ENCODE results near the gene LY6G6F. TPM values are rescaled to one million over a fixed set of nuclear protein-coding genes. Genes with fewer than 3 reads are reported as not detected.

Gene LY6G6F
- total and polyA plus RNA-seq, 2 of the 13 experiments (the other 11 are each of a cell fraction or from before 2014, with no cell fraction given) = not detected

DNA sequence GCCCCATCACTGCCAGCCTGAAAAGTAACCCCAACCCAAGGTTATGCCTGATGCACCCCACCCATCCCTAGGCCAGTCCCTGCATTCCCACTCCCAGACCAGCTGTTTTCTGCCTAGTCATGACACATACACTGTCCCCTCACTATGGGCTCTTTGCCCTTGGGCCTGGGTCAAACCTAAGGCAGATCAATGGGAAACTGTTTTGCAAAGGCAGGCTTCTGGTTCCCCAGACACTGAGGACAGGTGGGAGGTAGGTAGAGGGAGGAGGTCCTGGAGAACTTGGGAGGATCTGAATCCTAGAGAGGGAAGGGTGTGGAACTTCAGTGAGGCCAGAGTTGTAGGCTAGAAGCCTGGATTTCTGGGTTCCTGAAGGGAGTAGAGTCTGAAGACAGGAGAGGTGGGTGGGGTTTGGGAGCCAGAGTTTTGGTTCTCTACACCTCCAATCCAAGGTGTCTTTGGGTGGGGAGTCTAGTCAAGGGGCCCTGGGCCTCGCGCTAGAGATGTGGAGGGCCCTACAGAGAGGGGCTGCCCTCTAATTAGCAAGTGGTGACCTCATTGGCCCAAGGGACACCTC lies 27.7 kb downstream of the LY6G6F start (continued):
- TF ChIP-seq, protein P1, sequence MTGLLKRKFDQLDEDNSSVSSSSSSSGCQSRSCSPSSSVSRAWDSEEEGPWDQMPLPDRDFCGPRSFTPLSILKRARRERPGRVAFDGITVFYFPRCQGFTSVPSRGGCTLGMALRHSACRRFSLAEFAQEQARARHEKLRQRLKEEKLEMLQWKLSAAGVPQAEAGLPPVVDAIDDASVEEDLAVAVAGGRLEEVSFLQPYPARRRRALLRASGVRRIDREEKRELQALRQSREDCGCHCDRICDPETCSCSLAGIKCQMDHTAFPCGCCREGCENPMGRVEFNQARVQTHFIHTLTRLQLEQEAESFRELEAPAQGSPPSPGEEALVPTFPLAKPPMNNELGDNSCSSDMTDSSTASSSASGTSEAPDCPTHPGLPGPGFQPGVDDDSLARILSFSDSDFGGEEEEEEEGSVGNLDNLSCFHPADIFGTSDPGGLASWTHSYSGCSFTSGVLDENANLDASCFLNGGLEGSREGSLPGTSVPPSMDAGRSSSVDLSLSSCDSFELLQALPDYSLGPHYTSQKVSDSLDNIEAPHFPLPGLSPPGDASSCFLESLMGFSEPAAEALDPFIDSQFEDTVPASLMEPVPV (CRISPR knock-in tag; IDR thresholded peaks at IDR 0.05) = peak; percentile 83; the same call in 1 of the 2 replicates
- TF ChIP-seq ARID2 (CRISPR knock-in tag; IDR thresholded peaks at IDR 0.05; ENCODE audit: borderline replicate concordance) = 0 out of 2 replicates have a peak, but pooled peaks have one; percentile 24
- TF ChIP-seq SMAD3 (CRISPR knock-in tag; IDR thresholded peaks at IDR 0.05) = 0 out of 2 replicates have a peak, but pooled peaks have one; percentile 20
- TF ChIP-seq, protein P2, sequence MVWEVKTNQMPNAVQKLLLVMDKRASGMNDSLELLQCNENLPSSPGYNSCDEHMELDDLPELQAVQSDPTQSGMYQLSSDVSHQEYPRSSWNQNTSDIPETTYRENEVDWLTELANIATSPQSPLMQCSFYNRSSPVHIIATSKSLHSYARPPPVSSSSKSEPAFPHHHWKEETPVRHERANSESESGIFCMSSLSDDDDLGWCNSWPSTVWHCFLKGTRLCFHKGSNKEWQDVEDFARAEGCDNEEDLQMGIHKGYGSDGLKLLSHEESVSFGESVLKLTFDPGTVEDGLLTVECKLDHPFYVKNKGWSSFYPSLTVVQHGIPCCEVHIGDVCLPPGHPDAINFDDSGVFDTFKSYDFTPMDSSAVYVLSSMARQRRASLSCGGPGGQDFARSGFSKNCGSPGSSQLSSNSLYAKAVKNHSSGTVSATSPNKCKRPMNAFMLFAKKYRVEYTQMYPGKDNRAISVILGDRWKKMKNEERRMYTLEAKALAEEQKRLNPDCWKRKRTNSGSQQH (CRISPR knock-in tag; IDR thresholded peaks at IDR 0.05; ENCODE audit: low read depth) = 0 out of 2 replicates have a peak, but pooled peaks have one; percentile 64
- no peak for TF ChIP-seq PLRG1 (conservative IDR thresholded peaks at IDR 0.05)
- peak; percentile 21; the same call in 1 of the 2 replicates for TF ChIP-seq ZFP90 (CRISPR knock-in tag; IDR thresholded peaks at IDR 0.05; ENCODE audit: borderline replicate concordance)
- TF ChIP-seq CBX2 (IDR thresholded peaks at IDR 0.05; ENCODE audit: low read depth, low read length) = no peak
- TF ChIP-seq CBX2 (CRISPR knock-in tag; IDR thresholded peaks at IDR 0.05; ENCODE audit: low read depth) = no peak
- TF ChIP-seq NR2F1 (CRISPR knock-in tag; IDR thresholded peaks at IDR 0.05) = peak; percentile 5 to 11; a peak in 1 of 4 replicates
- TF ChIP-seq, protein P3, sequence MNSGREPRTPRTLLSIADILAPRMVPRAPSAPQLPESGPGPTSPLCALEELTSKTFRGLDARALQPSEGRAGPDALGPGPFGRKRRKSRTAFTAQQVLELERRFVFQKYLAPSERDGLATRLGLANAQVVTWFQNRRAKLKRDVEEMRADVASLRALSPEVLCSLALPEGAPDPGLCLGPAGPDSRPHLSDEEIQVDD (CRISPR knock-in tag; IDR thresholded peaks at IDR 0.05; ENCODE audit: borderline replicate concordance) = 0 out of 2 replicates have a peak, but pooled peaks have one; percentile 52
- TF ChIP-seq, protein P4, sequence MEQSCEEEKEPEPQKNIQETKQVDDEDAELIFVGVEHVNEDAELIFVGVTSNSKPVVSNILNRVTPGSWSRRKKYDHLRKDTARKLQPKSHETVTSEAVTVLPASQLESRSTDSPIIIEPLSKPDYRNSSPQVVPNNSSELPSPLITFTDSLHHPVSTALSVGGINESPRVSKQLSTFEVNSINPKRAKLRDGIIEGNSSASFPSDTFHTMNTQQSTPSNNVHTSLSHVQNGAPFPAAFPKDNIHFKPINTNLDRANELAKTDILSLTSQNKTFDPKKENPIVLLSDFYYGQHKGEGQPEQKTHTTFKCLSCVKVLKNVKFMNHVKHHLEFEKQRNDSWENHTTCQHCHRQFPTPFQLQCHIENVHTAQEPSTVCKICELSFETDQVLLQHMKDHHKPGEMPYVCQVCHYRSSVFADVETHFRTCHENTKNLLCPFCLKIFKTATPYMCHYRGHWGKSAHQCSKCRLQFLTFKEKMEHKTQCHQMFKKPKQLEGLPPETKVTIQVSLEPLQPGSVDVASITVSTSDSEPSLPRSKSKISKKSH (CRISPR knock-in tag; IDR thresholded peaks at IDR 0.05; ENCODE audit: borderline replicate concordance) = no peak
- TF ChIP-seq ZNF709 (CRISPR knock-in tag; IDR thresholded peaks at IDR 0.05) = 0 out of 2 replicates have a peak, but pooled peaks have one; percentile 11
- TF ChIP-seq MEIS1 (CRISPR knock-in tag; IDR thresholded peaks at IDR 0.05; ENCODE audit: borderline replicate concordance) = peak; percentile 54
- TF ChIP-seq ZNF441 (CRISPR knock-in tag; IDR thresholded peaks at IDR 0.05; ENCODE audit: borderline replicate concordance) = peak; percentile 54; the same call in 1 of the 2 replicates
- TF ChIP-seq MATR3 (CRISPR knock-in tag; IDR thresholded peaks at IDR 0.05) = no peak
- no peak for TF ChIP-seq ZNF782 (CRISPR knock-in tag; IDR thresholded peaks at IDR 0.05; ENCODE audit: borderline replicate concordance)
- peak in 1 of 2 experiments; percentile 57; a peak in 2 of 4 replicates for TF ChIP-seq MAFK (conservative IDR thresholded peaks at IDR 0.05 in 1 of 2, IDR thresholded peaks at IDR 0.05 in 1 of 2; ENCODE audit: low read length in 2 of 2)
- TF ChIP-seq, protein P5, sequence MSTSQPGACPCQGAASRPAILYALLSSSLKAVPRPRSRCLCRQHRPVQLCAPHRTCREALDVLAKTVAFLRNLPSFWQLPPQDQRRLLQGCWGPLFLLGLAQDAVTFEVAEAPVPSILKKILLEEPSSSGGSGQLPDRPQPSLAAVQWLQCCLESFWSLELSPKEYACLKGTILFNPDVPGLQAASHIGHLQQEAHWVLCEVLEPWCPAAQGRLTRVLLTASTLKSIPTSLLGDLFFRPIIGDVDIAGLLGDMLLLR (CRISPR knock-in tag; IDR thresholded peaks at IDR 0.05) = 0 out of 2 replicates have a peak, but pooled peaks have one; percentile 11
- TF ChIP-seq SP4 (CRISPR knock-in tag; IDR thresholded peaks at IDR 0.05) = peak; percentile 70; the same call in 1 of the 2 replicates
- TF ChIP-seq, protein P6, sequence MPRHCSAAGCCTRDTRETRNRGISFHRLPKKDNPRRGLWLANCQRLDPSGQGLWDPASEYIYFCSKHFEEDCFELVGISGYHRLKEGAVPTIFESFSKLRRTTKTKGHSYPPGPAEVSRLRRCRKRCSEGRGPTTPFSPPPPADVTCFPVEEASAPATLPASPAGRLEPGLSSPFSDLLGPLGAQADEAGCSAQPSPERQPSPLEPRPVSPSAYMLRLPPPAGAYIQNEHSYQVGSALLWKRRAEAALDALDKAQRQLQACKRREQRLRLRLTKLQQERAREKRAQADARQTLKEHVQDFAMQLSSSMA (CRISPR knock-in tag; IDR thresholded peaks at IDR 0.05) = peak; percentile 73; the same call in 1 of the 2 replicates
- TF ChIP-seq TBX2 (CRISPR knock-in tag; IDR thresholded peaks at IDR 0.05; ENCODE audit: borderline replicate concordance) = peak; percentile 46; the same call in 1 of the 2 replicates
